IPS-20b (cell line): ENCODE data around the gene COX7B2.

ENCODE experiments used
- H3K27ac ChIP-seq: one replicate; pipeline ENCODE4 v1.5.1; 2013; ENCODE audit warnings: low read length
- H3K27me3 ChIP-seq: 2 replicates; pipeline ENCODE4 v1.6.1; 2013; ENCODE audit warnings: mild to moderate bottlenecking, low read length, inconsistent platforms; ENCODE audit not compliant: insufficient read depth
- H3K36me3 ChIP-seq: 2 replicates; pipeline ENCODE4 v1.6.1; 2013; ENCODE audit warnings: low read depth, mild to moderate bottlenecking, inconsistent platforms, low read length, moderate library complexity; ENCODE audit not compliant: insufficient read depth
- H3K4me1 ChIP-seq: 2 replicates; pipeline ENCODE4 v1.6.1; 2013; ENCODE audit warnings: mild to moderate bottlenecking, control low read depth, inconsistent platforms, low read length, moderate library complexity; ENCODE audit not compliant: insufficient read depth
- H3K4me3 ChIP-seq: 2 replicates; pipeline ENCODE4 v1.5.1; 2013; ENCODE audit warnings: mild to moderate bottlenecking, low read length, inconsistent platforms
- H3K9ac ChIP-seq: 2 replicates; pipeline ENCODE4 v1.6.1; 2013; ENCODE audit warnings: low read depth, mild to moderate bottlenecking, inconsistent platforms, low read length, moderate library complexity
- H3K9me3 ChIP-seq: 2 replicates; pipeline ENCODE4 v1.6.1; 2013; ENCODE audit warnings: mild to moderate bottlenecking, low read depth, low read length, inconsistent platforms; ENCODE audit not compliant: insufficient read depth

COX7B2 gene

GRCh38 chr4:46889410-46889809 lies 19.6 kb downstream of the COX7B2 start:
- Histone ChIP-seq H3K9me3 (peaks cover 3% of the 10 kb centered on the region; the same call in 1 of the 2 replicates), H3K27me3 (no peaks in the 10 kb centered on the region), H3K4me1 (no peaks in the 10 kb centered on the region), H3K27ac (no peak overlapping the region), H3K4me3 (no peak overlapping the region), H3K36me3 (no peaks in the 10 kb centered on the region), H3K9ac (no peak overlapping the region)

- H3K9me3 ChIP-seq = no peaks in the 10 kb centered on the region
- H3K4me3 ChIP-seq = no peak overlapping the region
- H3K36me3 ChIP-seq = no peaks in the 10 kb centered on the region
- H3K9ac ChIP-seq = no peak overlapping the region
- H3K27me3 ChIP-seq = no peaks in the 10 kb centered on the region
- no peaks in the 10 kb centered on the region for H3K4me1 ChIP-seq
- H3K27ac ChIP-seq = no peak overlapping the region
These were observed 22.3 kb downstream of the COX7B2 start for GRCh38 chr4:46886711-46887110.

GRCh38 chr4:46878641-46879040 lies 30.4 kb downstream of the COX7B2 start:
- no peak overlapping the region for H3K4me3 ChIP-seq
- H3K27ac ChIP-seq = no peak overlapping the region
- no peaks in the 10 kb centered on the region for H3K4me1 ChIP-seq
- H3K9me3 ChIP-seq = no peaks in the 10 kb centered on the region
- no peaks in the 10 kb centered on the region for H3K27me3 ChIP-seq
- no peak overlapping the region for H3K9ac ChIP-seq
- no peaks in the 10 kb centered on the region for H3K36me3 ChIP-seq

GRCh38 chr4:46874811-46875210 lies 34.2 kb downstream of the COX7B2 start:
- no peak overlapping the region for H3K27ac ChIP-seq
- H3K36me3 ChIP-seq = no peaks in the 10 kb centered on the region
- H3K9ac ChIP-seq = no peak overlapping the region
- no peaks in the 10 kb centered on the region for H3K9me3 ChIP-seq
- no peak overlapping the region for H3K4me3 ChIP-seq
- H3K27me3 ChIP-seq = no peaks in the 10 kb centered on the region
- no peaks in the 10 kb centered on the region for H3K4me1 ChIP-seq

- H3K27me3 ChIP-seq = no peaks in the 10 kb centered on the region
- no peaks in the 10 kb centered on the region for H3K4me1 ChIP-seq
- no peak overlapping the region for H3K27ac ChIP-seq
- H3K36me3 ChIP-seq = no peaks in the 10 kb centered on the region
- no peak overlapping the region for H3K4me3 ChIP-seq
- H3K9me3 ChIP-seq = no peaks in the 10 kb centered on the region
- no peak overlapping the region for H3K9ac ChIP-seq
These were observed 38.6 kb downstream of the COX7B2 start for GRCh38 chr4:46870411-46870810.

GRCh38 chr4:46856333-46856732 lies 52.7 kb downstream of the COX7B2 start:
- no peaks in the 10 kb centered on the region for H3K4me1 ChIP-seq
- no peak overlapping the region for H3K27ac ChIP-seq
- no peaks in the 10 kb centered on the region for H3K36me3 ChIP-seq
- H3K9ac ChIP-seq = no peak overlapping the region
- no peak overlapping the region for H3K4me3 ChIP-seq
- H3K27me3 ChIP-seq = no peaks in the 10 kb centered on the region
- H3K9me3 ChIP-seq = no peaks in the 10 kb centered on the region

- Histone ChIP-seq H3K27ac (no peak overlapping the region), H3K9me3 (no peaks in the 10 kb centered on the region), H3K4me1 (no peaks in the 10 kb centered on the region), H3K9ac (no peak overlapping the region), H3K27me3 (no peaks in the 10 kb centered on the region), H3K36me3 (no peaks in the 10 kb centered on the region), H3K4me3 (no peak overlapping the region)
These were observed 56.2 kb downstream of the COX7B2 start for GRCh38 chr4:46852800-46853199.

- H3K36me3 ChIP-seq = no peaks in the 10 kb centered on the region
- H3K9ac ChIP-seq = no peak overlapping the region
- H3K27me3 ChIP-seq = no peaks in the 10 kb centered on the region
- no peaks in the 10 kb centered on the region for H3K4me1 ChIP-seq
- no peak overlapping the region for H3K4me3 ChIP-seq
- no peaks in the 10 kb centered on the region for H3K9me3 ChIP-seq
- no peak overlapping the region for H3K27ac ChIP-seq
These were observed 59.0 kb downstream of the COX7B2 start for GRCh38 chr4:46850026-46850425.

GRCh38 chr4:46844325-46844917 lies 64.6 kb downstream of the COX7B2 start:
- no peaks in the 10 kb centered on the region for H3K27me3 ChIP-seq
- no peak overlapping the region for H3K4me3 ChIP-seq
- H3K27ac ChIP-seq = no peak overlapping the region
- H3K36me3 ChIP-seq = no peaks in the 10 kb centered on the region
- no peaks in the 10 kb centered on the region for H3K4me1 ChIP-seq
- no peak overlapping the region for H3K9ac ChIP-seq
- no peaks in the 10 kb centered on the region for H3K9me3 ChIP-seq

GRCh38 chr4:46839128-46839527 lies 69.9 kb downstream of the COX7B2 start:
- Histone ChIP-seq H3K27ac (no peak overlapping the region), H3K9ac (no peak overlapping the region), H3K36me3 (no peaks in the 10 kb centered on the region), H3K4me1 (no peaks in the 10 kb centered on the region), H3K9me3 (no peaks in the 10 kb centered on the region), H3K4me3 (no peak overlapping the region), H3K27me3 (no peaks in the 10 kb centered on the region)

- Histone ChIP-seq H3K36me3 (no peaks in the 10 kb centered on the region), H3K27ac (no peak overlapping the region), H3K4me3 (no peak overlapping the region), H3K4me1 (no peaks in the 10 kb centered on the region), H3K9ac (no peak overlapping the region), H3K9me3 (no peaks in the 10 kb centered on the region), H3K27me3 (no peaks in the 10 kb centered on the region)
These were observed 71.4 kb downstream of the COX7B2 start for GRCh38 chr4:46837639-46838038.

- no peak overlapping the region for H3K27ac ChIP-seq
- no peak overlapping the region for H3K4me3 ChIP-seq
- H3K9ac ChIP-seq = no peak overlapping the region
- no peaks in the 10 kb centered on the region for H3K9me3 ChIP-seq
- H3K4me1 ChIP-seq = no peaks in the 10 kb centered on the region
- no peaks in the 10 kb centered on the region for H3K36me3 ChIP-seq
- no peaks in the 10 kb centered on the region for H3K27me3 ChIP-seq
These were observed 72.5 kb downstream of the COX7B2 start for GRCh38 chr4:46836584-46836983.
